NB4 (cell line): ENCODE data around the gene UBL4B.

Experiments
- DNase-seq: peaks from one replicate; pipeline ENCODE4 v3.0.0; 2010; ENCODE audit warnings: low read depth
- H3K4me3 ChIP-seq: one replicate; pipeline ENCODE4 v1.5.1; 2011; ENCODE audit warnings: mild to moderate bottlenecking, low read depth, low read length, moderate library complexity
- MYC ChIP-seq: IDR thresholded peaks from 2 replicates; pipeline ENCODE4 v1.6.1; 2011; ENCODE audit warnings: low read depth, low read length
- POLR2A ChIP-seq: IDR thresholded peaks from 2 replicates; pipeline ENCODE4 v1.6.1; 2011; ENCODE audit warnings: mild to moderate bottlenecking; ENCODE audit not compliant: insufficient read length; ENCODE audit errors: extremely low read depth
- TF ChIP-seq, protein P1 (sequence below): IDR thresholded peaks from 2 replicates; pipeline ENCODE4 v1.6.1; 2011; ENCODE audit warnings: low read depth, low read length
- TF ChIP-seq, protein P2 (sequence below): IDR thresholded peaks from one replicate; pipeline ENCODE4 v1.5.1; 2012; ENCODE audit warnings: low read depth, low read length

The UBL4B gene

DNA sequence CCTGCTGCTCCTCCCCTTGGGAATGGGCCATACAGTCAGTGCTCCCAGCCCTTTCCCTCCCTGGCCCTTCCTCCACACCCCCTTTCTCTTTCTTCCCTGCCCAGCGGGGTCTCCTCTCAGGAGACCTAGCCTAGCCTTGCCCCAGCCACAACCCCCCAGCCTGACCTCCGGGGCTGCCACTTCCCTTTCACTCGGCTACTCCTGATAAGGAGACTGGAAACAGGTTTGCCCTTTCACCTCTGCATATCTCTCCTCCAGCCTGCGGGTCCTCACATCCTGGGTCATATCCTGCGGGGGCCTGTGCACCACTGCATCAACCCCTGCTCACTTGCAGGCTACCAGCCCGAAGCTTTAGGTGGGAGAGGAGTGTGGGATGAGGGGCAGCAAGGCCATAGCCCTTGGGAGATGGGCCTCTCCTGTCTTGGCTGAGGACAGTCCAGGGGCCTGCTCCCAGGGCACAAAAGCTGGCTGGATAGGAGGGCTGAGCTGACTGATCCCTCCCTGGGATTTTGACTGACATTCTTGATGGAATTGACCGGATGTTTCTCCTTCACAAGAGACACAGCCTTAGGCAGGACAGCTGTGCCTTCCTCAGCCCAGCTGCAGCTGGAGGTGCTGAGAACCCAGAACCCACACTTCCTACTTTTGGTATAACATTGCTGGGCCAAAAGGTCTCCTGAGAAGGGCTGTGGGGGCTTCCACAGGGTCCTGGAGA lies 22.5 kb upstream of the UBL4B start:
- no peak overlapping the region for H3K4me3 ChIP-seq
- TF ChIP-seq, protein P1, sequence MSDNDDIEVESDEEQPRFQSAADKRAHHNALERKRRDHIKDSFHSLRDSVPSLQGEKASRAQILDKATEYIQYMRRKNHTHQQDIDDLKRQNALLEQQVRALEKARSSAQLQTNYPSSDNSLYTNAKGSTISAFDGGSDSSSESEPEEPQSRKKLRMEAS, result no peak
- TF ChIP-seq MYC (no peak), POLR2A (no peak)
- TF ChIP-seq, protein P2, sequence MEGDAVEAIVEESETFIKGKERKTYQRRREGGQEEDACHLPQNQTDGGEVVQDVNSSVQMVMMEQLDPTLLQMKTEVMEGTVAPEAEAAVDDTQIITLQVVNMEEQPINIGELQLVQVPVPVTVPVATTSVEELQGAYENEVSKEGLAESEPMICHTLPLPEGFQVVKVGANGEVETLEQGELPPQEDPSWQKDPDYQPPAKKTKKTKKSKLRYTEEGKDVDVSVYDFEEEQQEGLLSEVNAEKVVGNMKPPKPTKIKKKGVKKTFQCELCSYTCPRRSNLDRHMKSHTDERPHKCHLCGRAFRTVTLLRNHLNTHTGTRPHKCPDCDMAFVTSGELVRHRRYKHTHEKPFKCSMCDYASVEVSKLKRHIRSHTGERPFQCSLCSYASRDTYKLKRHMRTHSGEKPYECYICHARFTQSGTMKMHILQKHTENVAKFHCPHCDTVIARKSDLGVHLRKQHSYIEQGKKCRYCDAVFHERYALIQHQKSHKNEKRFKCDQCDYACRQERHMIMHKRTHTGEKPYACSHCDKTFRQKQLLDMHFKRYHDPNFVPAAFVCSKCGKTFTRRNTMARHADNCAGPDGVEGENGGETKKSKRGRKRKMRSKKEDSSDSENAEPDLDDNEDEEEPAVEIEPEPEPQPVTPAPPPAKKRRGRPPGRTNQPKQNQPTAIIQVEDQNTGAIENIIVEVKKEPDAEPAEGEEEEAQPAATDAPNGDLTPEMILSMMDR, result no peak
- no peak for DNase-seq

DNA sequence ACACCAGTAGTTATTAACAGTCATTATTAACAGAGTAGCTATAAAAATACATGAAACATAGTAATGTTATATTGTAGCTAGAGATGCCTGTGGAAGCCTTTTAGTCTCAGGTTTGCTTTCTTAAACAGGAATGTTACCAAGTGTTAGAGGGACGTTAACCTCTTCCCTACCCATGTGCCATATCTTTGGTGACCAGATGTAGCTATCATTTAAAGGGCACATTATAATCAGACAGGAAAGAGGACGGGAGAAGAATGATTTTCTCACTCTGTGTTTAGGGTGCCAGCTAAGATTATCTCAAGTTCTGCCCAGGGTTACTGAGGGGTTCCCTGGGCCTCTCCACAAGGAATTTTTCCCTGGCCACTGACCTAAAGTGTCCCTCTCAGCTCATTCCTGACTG lies 20.9 kb upstream of the UBL4B start:
- DNase-seq, result no peak
- TF ChIP-seq, protein P1, result no peak
- TF ChIP-seq MYC, result no peak
- H3K4me3 ChIP-seq, result no peak overlapping the region

DNA sequence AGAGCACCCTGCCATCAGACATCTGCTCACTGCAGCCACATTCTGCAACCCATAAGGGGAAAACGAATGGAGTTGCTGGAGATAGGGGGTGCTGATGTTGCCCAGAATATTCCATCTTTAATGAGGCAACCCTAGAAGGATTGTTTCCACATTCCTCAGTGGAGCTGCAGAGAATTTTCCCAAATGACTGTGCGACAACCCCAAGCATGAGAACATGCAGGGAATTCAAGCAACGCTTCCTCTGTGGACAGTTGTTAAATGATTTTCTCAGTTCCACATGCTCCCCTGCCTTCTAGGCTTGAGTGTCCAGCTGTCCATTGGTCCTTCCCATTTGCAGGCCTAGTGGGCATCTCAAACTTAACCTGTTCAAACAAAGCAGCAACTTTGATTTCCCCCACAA lies 20.5 kb upstream of the UBL4B start:
- DNase-seq, result no peak
- TF ChIP-seq, protein P1, result no peak
- no peak for TF ChIP-seq MYC
- TF ChIP-seq POLR2A, result no peak
- TF ChIP-seq, protein P2, result no peak
- H3K4me3 ChIP-seq, result no peak overlapping the region

DNA sequence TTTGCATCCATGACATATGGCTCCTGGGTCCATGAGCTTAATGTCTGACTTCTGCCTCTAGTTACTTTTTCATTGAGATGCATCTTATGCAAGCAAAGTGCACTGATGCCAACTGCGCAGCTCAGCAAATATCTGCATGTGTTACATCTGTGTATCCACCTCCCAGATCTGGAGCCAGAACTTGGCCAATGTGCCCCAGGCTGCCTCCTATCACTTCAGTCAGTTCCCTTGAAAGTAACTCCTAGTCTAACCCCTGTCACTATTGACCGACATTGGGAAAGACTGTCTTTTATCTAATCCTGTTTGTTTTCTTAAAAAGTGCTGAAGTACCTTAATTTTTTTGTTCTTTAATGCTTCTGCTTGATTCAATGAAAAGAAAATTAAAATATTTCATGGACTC lies 19.3 kb upstream of the UBL4B start:
- TF ChIP-seq, protein P1, result no peak
- TF ChIP-seq POLR2A (no peak), MYC (no peak)
- TF ChIP-seq, protein P2, result no peak
- no peak for DNase-seq
- H3K4me3 ChIP-seq, result no peak overlapping the region

DNA sequence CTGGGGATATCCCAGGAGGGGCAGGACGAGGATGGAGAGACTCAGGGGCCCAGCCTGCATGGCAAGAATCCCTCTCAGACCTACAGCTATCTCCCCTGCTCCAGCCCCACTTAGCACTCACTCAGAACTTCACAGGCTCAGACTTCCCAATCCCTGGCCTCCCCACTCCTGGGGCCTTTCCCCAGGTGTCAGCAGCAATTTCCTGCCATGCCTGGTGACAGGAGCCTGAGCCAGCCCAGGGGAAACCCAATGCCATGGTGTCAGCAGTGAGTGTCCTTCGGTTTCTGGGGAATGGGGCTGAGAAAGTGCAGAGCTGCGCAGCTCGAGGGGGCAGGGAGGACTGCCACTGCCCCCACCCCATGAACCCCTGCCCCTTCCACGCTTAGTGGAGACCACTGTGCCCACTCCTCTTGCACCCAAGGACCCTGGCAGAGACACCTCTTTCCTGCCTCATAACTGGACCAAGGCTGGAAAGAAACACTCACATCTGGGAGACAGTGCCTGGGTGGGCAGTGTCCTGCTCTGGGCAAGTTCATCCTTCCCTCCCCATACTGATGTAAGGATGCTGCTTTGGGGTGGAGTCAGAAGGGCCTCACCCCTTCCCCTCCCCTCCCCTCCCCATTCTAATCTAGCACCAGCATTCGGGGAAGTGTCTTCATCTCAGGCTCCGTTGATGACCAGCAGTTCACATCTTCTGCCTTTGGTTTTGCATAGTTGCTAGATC lies 17.1 kb upstream of the UBL4B start:
- H3K4me3 ChIP-seq, result no peak overlapping the region
- no peak for TF ChIP-seq MYC
- no peak for TF ChIP-seq POLR2A
- TF ChIP-seq, protein P2, result no peak
- no peak for DNase-seq

DNA sequence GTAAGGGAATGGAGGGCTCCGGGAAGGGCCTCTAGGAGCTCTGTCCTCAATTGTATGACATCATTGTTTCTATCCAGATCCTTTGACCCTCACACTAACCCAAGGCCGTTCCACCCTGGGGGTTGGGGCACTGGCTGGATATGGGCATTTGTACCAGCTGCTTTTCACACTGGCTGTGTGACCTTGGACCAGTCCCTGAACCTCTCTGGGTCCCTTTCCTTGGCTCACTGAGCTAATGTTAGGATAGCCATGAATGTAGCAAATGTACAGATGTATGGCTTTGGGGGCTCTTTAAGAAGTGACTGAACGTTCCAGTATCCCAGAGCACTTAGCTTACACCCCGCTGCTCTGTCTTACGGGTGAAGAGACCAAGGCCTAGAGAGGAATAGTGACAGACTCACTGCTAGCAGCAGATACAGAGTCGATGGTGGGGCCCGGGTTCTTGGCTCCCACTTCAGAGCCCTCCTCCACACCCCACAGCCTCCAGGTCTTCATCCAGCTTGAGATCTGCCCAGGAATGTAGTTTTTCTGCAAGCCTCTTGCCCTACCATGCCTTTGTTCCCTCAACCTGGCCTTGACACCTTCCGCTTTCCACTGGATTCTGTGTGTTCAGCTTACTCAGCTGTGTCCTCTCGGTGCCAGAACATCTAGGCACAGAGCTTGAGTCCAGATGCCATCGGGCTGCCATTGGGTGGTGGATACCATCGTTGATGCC lies 14.6 kb upstream of the UBL4B start:
- TF ChIP-seq POLR2A (no peak), MYC (no peak)
- TF ChIP-seq, protein P2, result no peak
- TF ChIP-seq, protein P1, result no peak
- DNase-seq, result no peak
- H3K4me3 ChIP-seq, result no peak overlapping the region
